ENCODE results near the gene ABHD5.

The ABHD5 gene

GRCh38 chr3:43686333-43686699 is 4.4 kb upstream of the ABHD5 start:
- no peak for DNase-seq

- no peak for DNase-seq
Measured at GRCh38 chr3:43686700-43687498, 3.8 kb upstream of the ABHD5 start.

- no peak for DNase-seq
Measured at GRCh38 chr3:43687499-43687811, 3.3 kb upstream of the ABHD5 start.

- no peak for DNase-seq
Measured at GRCh38 chr3:43688245-43688650, 2.5 kb upstream of the ABHD5 start.

GRCh38 chr3:43689166-43689565 is 1.6 kb upstream of the ABHD5 start:
- DNase-seq, result no peak

- no peak for DNase-seq
Measured at GRCh38 chr3:43689766-43690399, 855 bp upstream of the ABHD5 start.

- DNase-seq, result peak; percentile 21 to 30
Measured at GRCh38 chr3:43691120-43691995, 620 bp downstream of the ABHD5 start.

- DNase-seq, result no peak
Measured at GRCh38 chr3:43692085-43692855, 1.5 kb downstream of the ABHD5 start.

- no peak for DNase-seq
Measured at GRCh38 chr3:43692971-43693370, 2.2 kb downstream of the ABHD5 start.

- DNase-seq, result no peak
Measured at GRCh38 chr3:43693594-43693993, 2.9 kb downstream of the ABHD5 start.

- no peak for DNase-seq
Measured at GRCh38 chr3:43695443-43695842, 4.7 kb downstream of the ABHD5 start.

GRCh38 chr3:43695863-43696262 is 5.1 kb downstream of the ABHD5 start:
- no peak for DNase-seq

- no peak for DNase-seq
Measured at GRCh38 chr3:43696441-43696840, 5.7 kb downstream of the ABHD5 start.

GRCh38 chr3:43696881-43697280 is 6.1 kb downstream of the ABHD5 start:
- DNase-seq, result no peak

- DNase-seq, result no peak
Measured at GRCh38 chr3:43699864-43700263, 9.1 kb downstream of the ABHD5 start.

- no peak for DNase-seq
Measured at GRCh38 chr3:43704697-43705096, 14.0 kb downstream of the ABHD5 start.

GRCh38 chr3:43706342-43706741 is 15.6 kb downstream of the ABHD5 start:
- DNase-seq, result no peak

- no peak for DNase-seq
Measured at GRCh38 chr3:43707266-43707665, 16.5 kb downstream of the ABHD5 start.

- no peak for DNase-seq
Measured at GRCh38 chr3:43707998-43708397, 17.3 kb downstream of the ABHD5 start.

- DNase-seq, result no peak
Measured at GRCh38 chr3:43709022-43709421, 18.3 kb downstream of the ABHD5 start.

GRCh38 chr3:43710607-43711006 is 19.9 kb downstream of the ABHD5 start:
- DNase-seq, result no peak

GRCh38 chr3:43718296-43718695 is 27.6 kb downstream of the ABHD5 start:
- no peak for DNase-seq

- DNase-seq, result no peak
Measured at GRCh38 chr3:43723121-43723734, 32.5 kb downstream of the ABHD5 start.

Data from stimulated activated CD4-positive, alpha-beta T cell treated with anti-CD3 and anti-CD28 coated beads, Interleukin-2, amount 100 ng/mL, for 48 hours (primary cell).